HG03196 (cell line): ENCODE results near the gene MACROD2.
A peak's percentile ranks its signal among the peaks of the same experiment; 100 is the strongest.
"Not testable (repeated sequence)": the region's sequence is repeated elsewhere in the genome, so short reads cannot be mapped to it uniquely, and the experiment has no call there.

Experiments
- ATAC-seq: cut with Tn5 transposase; IDR thresholded peaks from one replicate; pipeline ENCODE4 v1.9.1; 2021; ENCODE audit not compliant: unreplicated experiment

The MACROD2 gene

GRCh38 chr20:15179781-15180180 is 1184.5 kb downstream of the MACROD2 start:
- ATAC-seq, result no peak

- ATAC-seq, result no peak
Observed at GRCh38 chr20:15185322-15185721, 1190.0 kb downstream of the MACROD2 start.

GRCh38 chr20:15185913-15186312 is 1190.6 kb downstream of the MACROD2 start:
- no peak for ATAC-seq

- no peak for ATAC-seq
Observed at GRCh38 chr20:15187612-15188011, 1192.3 kb downstream of the MACROD2 start.

GRCh38 chr20:15188415-15188814 is 1193.1 kb downstream of the MACROD2 start:
- ATAC-seq, result no peak

GRCh38 chr20:15191082-15191723 is 1195.9 kb downstream of the MACROD2 start:
- ATAC-seq, result no peak

- no peak for ATAC-seq
Observed at GRCh38 chr20:15195378-15195777, 1200.1 kb downstream of the MACROD2 start.

- ATAC-seq, result no peak
Observed at GRCh38 chr20:15196547-15197255, 1201.4 kb downstream of the MACROD2 start.

- not testable (repeated sequence) for ATAC-seq
Observed at GRCh38 chr20:15198017-15198416, 1202.7 kb downstream of the MACROD2 start.

- peak; percentile 57 for ATAC-seq
Observed at GRCh38 chr20:15199698-15200097, 1204.4 kb downstream of the MACROD2 start.

- peak; percentile 75 for ATAC-seq
Observed at GRCh38 chr20:15200147-15200565, 1204.8 kb downstream of the MACROD2 start.

- no peak for ATAC-seq
Observed at GRCh38 chr20:15201602-15202001, 1206.3 kb downstream of the MACROD2 start.

- no peak for ATAC-seq
Observed at GRCh38 chr20:15204234-15204633, 1208.9 kb downstream of the MACROD2 start.

GRCh38 chr20:15205028-15205427 is 1209.7 kb downstream of the MACROD2 start:
- no peak for ATAC-seq

GRCh38 chr20:15205719-15206118 is 1210.4 kb downstream of the MACROD2 start:
- no peak for ATAC-seq

- no peak for ATAC-seq
Observed at GRCh38 chr20:15209537-15209936, 1214.2 kb downstream of the MACROD2 start.

GRCh38 chr20:15214051-15214450 is 1218.7 kb downstream of the MACROD2 start:
- no peak for ATAC-seq

GRCh38 chr20:15220009-15220656 is 1224.8 kb downstream of the MACROD2 start:
- ATAC-seq, result no peak

- no peak for ATAC-seq
Observed at GRCh38 chr20:15220778-15221565, 1225.7 kb downstream of the MACROD2 start.

- ATAC-seq, result no peak
Observed at GRCh38 chr20:15222502-15223330, 1227.4 kb downstream of the MACROD2 start.
